GM18517 (cell line): ENCODE data around the gene G3BP1.
"Not testable (repeated sequence)": the region's sequence is repeated elsewhere in the genome, so short reads cannot be mapped to it uniquely, and the experiment has no call there.

Experiments used
- ATAC-seq: cut with Tn5 transposase; IDR thresholded peaks from one replicate; pipeline ENCODE4 v1.9.1; 2021; ENCODE audit warnings: mild to moderate bottlenecking, moderate library complexity; ENCODE audit not compliant: unreplicated experiment

Gene G3BP1

DNA sequence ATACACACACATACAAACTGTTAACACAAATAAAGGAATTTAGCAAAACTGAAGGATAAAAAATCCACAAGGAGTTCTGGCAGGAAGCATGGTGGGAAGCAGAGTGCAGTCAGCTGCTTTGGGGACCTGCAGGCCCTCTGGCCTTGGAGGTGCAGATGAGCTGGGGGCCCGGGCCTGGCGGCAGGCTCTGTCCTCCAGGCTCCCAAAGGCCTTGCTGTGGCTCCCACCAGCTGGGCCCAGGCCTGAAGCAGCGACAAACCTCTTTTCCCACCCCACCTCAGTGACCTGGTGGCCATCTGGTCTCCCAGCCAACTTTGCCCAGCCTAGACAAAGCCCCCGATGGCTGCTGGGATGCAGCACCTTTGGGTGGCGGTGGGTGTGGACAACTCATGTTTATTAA is 85.1 kb downstream of the G3BP1 start:
- no peak for ATAC-seq

DNA sequence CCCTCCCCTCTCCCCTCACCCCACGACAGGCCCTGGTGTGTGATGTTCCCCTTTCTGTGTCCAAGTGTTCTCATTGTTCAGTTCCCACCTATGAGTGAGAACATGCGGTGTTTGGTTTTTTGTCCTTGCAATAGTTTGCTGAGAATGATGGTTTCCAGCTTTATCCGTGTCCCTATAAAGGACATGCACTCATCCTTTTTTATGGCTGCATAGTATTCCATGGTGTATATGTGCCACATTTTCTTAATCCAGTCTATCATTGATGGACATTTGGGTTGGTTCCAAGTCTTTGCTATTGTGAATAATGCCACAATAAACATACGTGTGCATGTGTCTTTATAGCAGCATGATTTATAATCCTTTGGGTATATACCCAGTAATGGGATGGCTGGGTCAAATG is 89.1 kb downstream of the G3BP1 start:
- not testable (repeated sequence) for ATAC-seq
